Measurements from ENCODE around the gene CTAGE9.

CTAGE9 gene

GRCh38 chr6:131660195-131660594, 50.6 kb downstream of the CTAGE9 start:
- DNase-seq, result no peak
